ENCODE results near the gene JCAD. TPM values are rescaled to one million over a fixed set of nuclear protein-coding genes. Genes with fewer than 3 reads are reported as not detected.

Gene JCAD
- total and polyA plus RNA-seq, 10 of the 15 experiments (the other 5 are each of a cell fraction or from before 2014, with no cell fraction given), result 0.28 TPM; not detected in 9

DNA sequence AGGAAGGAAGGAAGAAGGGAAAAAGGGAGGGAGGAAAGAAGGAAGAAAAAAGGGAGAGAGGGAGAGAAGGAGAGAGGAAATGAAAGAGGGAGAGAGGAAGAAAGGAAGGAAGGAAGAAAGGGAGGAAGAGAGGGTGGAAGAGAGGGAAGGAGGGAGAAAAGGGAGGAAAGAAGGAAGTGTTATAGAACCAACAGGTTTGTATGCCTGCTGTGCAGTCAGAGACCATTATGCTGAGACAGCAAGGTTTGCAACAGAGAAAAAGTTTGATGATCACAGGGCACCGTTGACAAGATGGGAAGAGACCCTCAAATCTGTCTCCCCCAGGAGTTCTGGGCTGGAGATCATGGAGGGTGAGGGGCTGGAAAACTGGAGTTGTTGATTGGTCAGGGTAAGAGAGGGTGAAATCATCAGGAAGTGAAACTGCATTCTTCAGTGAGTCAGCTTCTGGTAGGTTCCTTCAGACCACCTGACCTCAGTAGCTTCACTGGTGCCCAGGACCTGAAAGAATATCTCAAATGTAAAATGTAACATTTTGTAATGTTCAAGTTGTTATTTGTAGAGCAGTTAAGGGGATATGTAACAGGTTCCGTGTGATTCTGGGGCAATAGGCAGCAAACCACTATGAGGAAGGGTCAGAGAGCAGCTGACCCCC lies 76.3 kb downstream of the JCAD start:
- POLR2A ChIA-PET, result no interaction called here
- in situ Hi-C loops (cut with MboI) (no loop called here), intact Hi-C loops (cut with micrococcal nuclease; ENCODE audit: unreplicated experiment) (no loop called here)
- RAD21 ChIA-PET (ENCODE audit: unreplicated experiment), result no interaction called here
- CTCF ChIA-PET, result no interaction called here
- Histone ChIP-seq H3K4me2 (ENCODE audit: control insufficient read depth, insufficient read depth) (no peak overlapping the region), H3K27ac (ENCODE audit: control insufficient read depth, insufficient read depth) (no peak overlapping the region), H3K4me3 (no peak overlapping the region), H3K27me3 (replicated peaks in 1 of 2; ENCODE audit: control insufficient read depth in 2 of 2, insufficient read depth in 2 of 2, low read length in 1 of 2) (no peaks in the 10 kb centered on the region), H3K9ac (ENCODE audit: control insufficient read depth, insufficient read depth, low read length) (no peak overlapping the region), H3K36me3 (ENCODE audit: control insufficient read depth in 2 of 2, insufficient read depth in 2 of 2, low read length in 1 of 2) (no peaks in the 10 kb centered on the region), H3K4me1 (ENCODE audit: control insufficient read depth, insufficient read depth, low read length) (no peaks in the 10 kb centered on the region), H3K9me3 (replicated peaks; ENCODE audit: control insufficient read depth, insufficient read depth, low read length) (peaks cover 2% of the 10 kb centered on the region; the same call in 1 of the 3 replicates), H3K79me2 (ENCODE audit: control insufficient read depth, insufficient read depth, low read length) (no peaks in the 10 kb centered on the region), H4K20me1 (ENCODE audit: control insufficient read depth, insufficient read depth) (no peaks in the 10 kb centered on the region), H2AFZ (ENCODE audit: control insufficient read depth, low read depth, low read length) (no peak overlapping the region)
- SMC1A ChIA-PET (ENCODE audit: uncharacterized antibody, unreplicated experiment), result no interaction called here
- WGBS (ENCODE audit: insufficient coverage, insufficient replicate concordance, low lambda C conversion rate, missing lambda C conversion rate), result 25% methylated on average over 2 of the region's 2 CpGs
- DNase-seq (ENCODE audit: low read depth, low spot score), result no peak
- FAIRE-seq, result no peak
- TF ChIP-seq PAX8 (IDR thresholded peaks at IDR 0.05), result no peak
- no peak for TF ChIP-seq NR2C2 (IDR thresholded peaks at IDR 0.05; ENCODE audit: borderline replicate concordance, control insufficient read depth, insufficient read length, low read depth)
- TF ChIP-seq KLF5 (IDR thresholded peaks at IDR 0.05; ENCODE audit: partially characterized antibody), result no peak
- TF ChIP-seq, protein P1, sequence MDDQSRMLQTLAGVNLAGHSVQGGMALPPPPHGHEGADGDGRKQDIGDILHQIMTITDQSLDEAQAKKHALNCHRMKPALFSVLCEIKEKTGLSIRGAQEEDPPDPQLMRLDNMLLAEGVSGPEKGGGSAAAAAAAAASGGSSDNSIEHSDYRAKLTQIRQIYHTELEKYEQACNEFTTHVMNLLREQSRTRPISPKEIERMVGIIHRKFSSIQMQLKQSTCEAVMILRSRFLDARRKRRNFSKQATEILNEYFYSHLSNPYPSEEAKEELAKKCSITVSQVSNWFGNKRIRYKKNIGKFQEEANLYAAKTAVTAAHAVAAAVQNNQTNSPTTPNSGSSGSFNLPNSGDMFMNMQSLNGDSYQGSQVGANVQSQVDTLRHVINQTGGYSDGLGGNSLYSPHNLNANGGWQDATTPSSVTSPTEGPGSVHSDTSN (IDR thresholded peaks at IDR 0.05; ENCODE audit: insufficient replicate concordance, low read depth, low read length), result no peak
- TF ChIP-seq, protein P2, sequence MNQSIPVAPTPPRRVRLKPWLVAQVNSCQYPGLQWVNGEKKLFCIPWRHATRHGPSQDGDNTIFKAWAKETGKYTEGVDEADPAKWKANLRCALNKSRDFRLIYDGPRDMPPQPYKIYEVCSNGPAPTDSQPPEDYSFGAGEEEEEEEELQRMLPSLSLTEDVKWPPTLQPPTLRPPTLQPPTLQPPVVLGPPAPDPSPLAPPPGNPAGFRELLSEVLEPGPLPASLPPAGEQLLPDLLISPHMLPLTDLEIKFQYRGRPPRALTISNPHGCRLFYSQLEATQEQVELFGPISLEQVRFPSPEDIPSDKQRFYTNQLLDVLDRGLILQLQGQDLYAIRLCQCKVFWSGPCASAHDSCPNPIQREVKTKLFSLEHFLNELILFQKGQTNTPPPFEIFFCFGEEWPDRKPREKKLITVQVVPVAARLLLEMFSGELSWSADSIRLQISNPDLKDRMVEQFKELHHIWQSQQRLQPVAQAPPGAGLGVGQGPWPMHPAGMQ (IDR thresholded peaks at IDR 0.05; ENCODE audit: borderline replicate concordance), result no peak
- no peak for TF ChIP-seq RUNX3 (IDR thresholded peaks at IDR 0.05; ENCODE audit: low read length)
- TF ChIP-seq EP300 (IDR thresholded peaks at IDR 0.05; ENCODE audit: borderline replicate concordance in 1 of 2, control insufficient read depth in 1 of 2, low read depth in 2 of 2, low read length in 2 of 2), result no peak
- no peak for TF ChIP-seq MXI1 (IDR thresholded peaks at IDR 0.05; ENCODE audit: low read depth, low read length)
- TF ChIP-seq LARP7 (IDR thresholded peaks at IDR 0.05), result no peak
- TF ChIP-seq NFXL1 (IDR thresholded peaks at IDR 0.05; ENCODE audit: borderline replicate concordance), result no peak
- TF ChIP-seq NR2C1 (IDR thresholded peaks at IDR 0.05), result no peak
- TF ChIP-seq JUNB (IDR thresholded peaks at IDR 0.05), result no peak
- no TSS peak for BruUV-seq (replicated peaks)
- ATAC-seq, result no peak

Measured in GM12878 (cell line).